GM19023 (cell line): ENCODE results near the gene CCDC93.

Experiments
- ATAC-seq: cut with Tn5 transposase; IDR thresholded peaks from one replicate; pipeline ENCODE4 v1.9.1; 2021; ENCODE audit warnings: mild to moderate bottlenecking, moderate library complexity; ENCODE audit not compliant: unreplicated experiment

CCDC93 gene

GRCh38 chr2:117921520-117921919 is 92.3 kb downstream of the CCDC93 start:
- no peak for ATAC-seq

GRCh38 chr2:117918608-117919007 is 95.3 kb downstream of the CCDC93 start:
- no peak for ATAC-seq

- ATAC-seq = no peak
These were observed 96.5 kb downstream of the CCDC93 start for GRCh38 chr2:117917223-117917917.

- no peak for ATAC-seq
These were observed 110.9 kb downstream of the CCDC93 start for GRCh38 chr2:117902933-117903332.

- no peak for ATAC-seq
These were observed 125.0 kb downstream of the CCDC93 start for GRCh38 chr2:117888897-117889296.

GRCh38 chr2:117885308-117885707 is 128.6 kb downstream of the CCDC93 start:
- no peak for ATAC-seq

GRCh38 chr2:117879003-117879402 is 134.9 kb downstream of the CCDC93 start:
- ATAC-seq = no peak

GRCh38 chr2:117875786-117876185 is 138.1 kb downstream of the CCDC93 start:
- no peak for ATAC-seq
